Measurements from ENCODE around the gene PHLDA1. TPM values are rescaled to one million over a fixed set of nuclear protein-coding genes. Genes with fewer than 3 reads are reported as not detected.

Gene PHLDA1
- total RNA-seq, 1 donor from 2014 or later = 147 TPM

- DNase-seq (ENCODE audit: extremely low read depth, low read depth, low spot score) = no peak
These were observed 10.6 kb downstream of the PHLDA1 start for GRCh38 chr12:76020731-76021672.

GRCh38 chr12:76020281-76020680 is 11.3 kb downstream of the PHLDA1 start:
- DNase-seq (ENCODE audit: extremely low read depth, low read depth, low spot score) = no peak

- no peak for DNase-seq (ENCODE audit: extremely low read depth, low read depth, low spot score)
These were observed 12.9 kb downstream of the PHLDA1 start for GRCh38 chr12:76018672-76019071.

- no peak for DNase-seq (ENCODE audit: extremely low read depth, low read depth, low spot score)
These were observed 13.5 kb downstream of the PHLDA1 start for GRCh38 chr12:76018111-76018510.

GRCh38 chr12:76014007-76014406 is 17.6 kb downstream of the PHLDA1 start:
- DNase-seq (ENCODE audit: extremely low read depth, low read depth, low spot score) = no peak

- no peak for DNase-seq (ENCODE audit: extremely low read depth, low read depth, low spot score)
These were observed 18.0 kb downstream of the PHLDA1 start for GRCh38 chr12:76013603-76014002.

GRCh38 chr12:76012644-76013043 is 18.9 kb downstream of the PHLDA1 start:
- no peak for DNase-seq (ENCODE audit: extremely low read depth, low read depth, low spot score)

GRCh38 chr12:76010732-76011458 is 20.7 kb downstream of the PHLDA1 start:
- DNase-seq (ENCODE audit: extremely low read depth, low read depth, low spot score) = no peak

GRCh38 chr12:76008428-76008827 is 23.1 kb downstream of the PHLDA1 start:
- no peak for DNase-seq (ENCODE audit: extremely low read depth, low read depth, low spot score)

GRCh38 chr12:76007640-76008039 is 23.9 kb downstream of the PHLDA1 start:
- no peak for DNase-seq (ENCODE audit: extremely low read depth, low read depth, low spot score)

GRCh38 chr12:76006028-76006925 is 25.3 kb downstream of the PHLDA1 start:
- DNase-seq (ENCODE audit: extremely low read depth, low read depth, low spot score) = no peak

GRCh38 chr12:76003355-76003638 is 28.3 kb downstream of the PHLDA1 start:
- DNase-seq (ENCODE audit: extremely low read depth, low read depth, low spot score) = no peak

GRCh38 chr12:76002598-76003354 is 28.8 kb downstream of the PHLDA1 start:
- DNase-seq (ENCODE audit: extremely low read depth, low read depth, low spot score) = no peak

GRCh38 chr12:75998292-75999063 is 33.1 kb downstream of the PHLDA1 start:
- no peak for DNase-seq (ENCODE audit: extremely low read depth, low read depth, low spot score)

GRCh38 chr12:75997658-75998057 is 33.9 kb downstream of the PHLDA1 start:
- no peak for DNase-seq (ENCODE audit: extremely low read depth, low read depth, low spot score)

GRCh38 chr12:75996861-75997447 is 34.6 kb downstream of the PHLDA1 start:
- no peak for DNase-seq (ENCODE audit: extremely low read depth, low read depth, low spot score)

GRCh38 chr12:75995691-75996090 is 35.9 kb downstream of the PHLDA1 start:
- no peak for DNase-seq (ENCODE audit: extremely low read depth, low read depth, low spot score)

- no peak for DNase-seq (ENCODE audit: extremely low read depth, low read depth, low spot score)
These were observed 37.4 kb downstream of the PHLDA1 start for GRCh38 chr12:75994069-75994740.

- DNase-seq (ENCODE audit: extremely low read depth, low read depth, low spot score) = no peak
These were observed 39.8 kb downstream of the PHLDA1 start for GRCh38 chr12:75991753-75992152.
